Measurements from ENCODE around the gene OSCP1. TPM values are rescaled to one million over a fixed set of nuclear protein-coding genes. Genes with fewer than 3 reads are reported as not detected.
"Not testable (repeated sequence)": the region's sequence is repeated elsewhere in the genome, so short reads cannot be mapped to it uniquely, and the experiment has no call there.

The OSCP1 gene
- polyA plus RNA-seq (ENCODE audit: insufficient read length in 4 of 4) = 10 to 100 TPM; 18.2 to 26.8 (median 24.3) TPM

- peak; percentile 89 to 93 (median 92) for DNase-seq (ENCODE audit: low read depth in 4 of 4, low spot score in 2 of 4)
Observed at GRCh38 chr1:36450270-36450918, at the start of gene OSCP1. OSCP1 (minus strand) TSS chr1:36450451; CDS start chr1:36450369, 82 bp downstream.

GRCh38 chr1:36497207-36497606, 47.0 kb upstream of the OSCP1 start:
- DNase-seq (ENCODE audit: low read depth in 4 of 4, low spot score in 2 of 4) = no peak

- DNase-seq (ENCODE audit: low read depth in 4 of 4, low spot score in 2 of 4) = no peak
Observed at GRCh38 chr1:36494971-36495370, 44.7 kb upstream of the OSCP1 start.

GRCh38 chr1:36493524-36493923, 43.3 kb upstream of the OSCP1 start:
- DNase-seq (ENCODE audit: low read depth in 4 of 4, low spot score in 2 of 4) = no peak

GRCh38 chr1:36492491-36492890, 42.2 kb upstream of the OSCP1 start:
- no peak for DNase-seq (ENCODE audit: low read depth in 4 of 4, low spot score in 2 of 4)

- not testable (repeated sequence) for DNase-seq (ENCODE audit: low read depth in 4 of 4, low spot score in 2 of 4)
Observed at GRCh38 chr1:36489258-36490051, 39.2 kb upstream of the OSCP1 start.

GRCh38 chr1:36487906-36488305, 37.7 kb upstream of the OSCP1 start:
- no peak for DNase-seq (ENCODE audit: low read depth in 4 of 4, low spot score in 2 of 4)

GRCh38 chr1:36487336-36487725, 37.1 kb upstream of the OSCP1 start:
- not testable (repeated sequence) for DNase-seq (ENCODE audit: low read depth in 4 of 4, low spot score in 2 of 4)

- no peak for DNase-seq (ENCODE audit: low read depth in 4 of 4, low spot score in 2 of 4)
Observed at GRCh38 chr1:36486439-36487335, 36.4 kb upstream of the OSCP1 start.

- no peak for DNase-seq (ENCODE audit: low read depth in 4 of 4, low spot score in 2 of 4)
Observed at GRCh38 chr1:36486093-36486438, 35.8 kb upstream of the OSCP1 start.

- no peak for DNase-seq (ENCODE audit: low read depth in 4 of 4, low spot score in 2 of 4)
Observed at GRCh38 chr1:36484099-36484498, 33.8 kb upstream of the OSCP1 start.

- DNase-seq (ENCODE audit: low read depth in 4 of 4, low spot score in 2 of 4) = no peak
Observed at GRCh38 chr1:36482724-36483388, 32.6 kb upstream of the OSCP1 start, which contains the start of gene CSF3R. CSF3R (minus strand) TSS chr1:36482913; CDS start chr1:36479496, 3,417 bp downstream.

- no peak for DNase-seq (ENCODE audit: low read depth in 4 of 4, low spot score in 2 of 4)
Observed at GRCh38 chr1:36481771-36482723, 31.8 kb upstream of the OSCP1 start.

GRCh38 chr1:36481091-36481490, 30.8 kb upstream of the OSCP1 start:
- DNase-seq (ENCODE audit: low read depth in 4 of 4, low spot score in 2 of 4) = no peak

GRCh38 chr1:36480161-36480560, 29.9 kb upstream of the OSCP1 start:
- DNase-seq (ENCODE audit: low read depth in 4 of 4, low spot score in 2 of 4) = no peak

- DNase-seq (ENCODE audit: low read depth in 4 of 4, low spot score in 2 of 4) = no peak
Observed at GRCh38 chr1:36479505-36480051, 29.3 kb upstream of the OSCP1 start.

- not testable (repeated sequence) for DNase-seq (ENCODE audit: low read depth in 4 of 4, low spot score in 2 of 4)
Observed at GRCh38 chr1:36477615-36478014, 27.4 kb upstream of the OSCP1 start.

- no peak for DNase-seq (ENCODE audit: low read depth in 4 of 4, low spot score in 2 of 4)
Observed at GRCh38 chr1:36476945-36477344, 26.7 kb upstream of the OSCP1 start.
